Tibial artery (tissue), 4 donors: ENCODE measurements around the gene SRGAP3.

ENCODE experiments used
- DNase-seq, 2 donors: peaks; one replicate each; pipeline ENCODE4 v3.0.0-alpha.2; 2019
- H3K27ac ChIP-seq, 2 donors: fragments of 200-600 bp; sonication (generic) in 1 of 2; 1 replicate in 1 of 2; 2 replicates in 1 of 2; pipeline ENCODE4 v1.5.1; 2018 to 2019; ENCODE audit warnings: mild to moderate bottlenecking in 1 of 2
- H3K27me3 ChIP-seq, 2 donors: fragments of 200-600 bp; sonication (generic) in 1 of 2; one replicate each; pipeline versions ENCODE4 v1.5.1 to v1.6.0; 2016 to 2019
- H3K36me3 ChIP-seq, 3 donors: fragments of 200-600 bp; sonication (generic) in 2 of 3; one replicate each; pipeline ENCODE4 v1.5.1; 2016 to 2019; ENCODE audit warnings: mild to moderate bottlenecking in 2 of 3
- H3K4me1 ChIP-seq, 4 donors: fragments of 200-600 bp; sonication (generic) in 2 of 4; 1 replicate in 3 of 4; 2 replicates in 1 of 4; pipeline ENCODE4 v1.5.1; 2016 to 2019
- H3K4me3 ChIP-seq, 2 donors: fragments of 200-600 bp; sonication (generic) in 1 of 2; 1 replicate in 1 of 2; 2 replicates in 1 of 2; pipeline ENCODE4 v1.5.1; 2018 to 2019; ENCODE audit warnings: mild to moderate bottlenecking in 2 of 2
- H3K9me3 ChIP-seq, 3 donors: fragments of 200-600 bp; sonication (generic) in 1 of 3; one replicate each; pipeline ENCODE4 v1.5.1; 2016 to 2019
- intact Hi-C: fragments of 100-400 bp; cut with DNase I; formaldehyde crosslinking; loops from one replicate; pipeline ENCODE4 v1.15.0; 2023; ENCODE audit warnings: low total_unique reads
- TF ChIP-seq, protein P1 (sequence below), 2 experiments: fragments of 200-600 bp in 1 of 2; fragments of 450-650 bp in 1 of 2; IDR thresholded peaks; one replicate each; pipeline ENCODE4 v1.5.1; 2017 to 2019; ENCODE audit warnings: antibody characterized with exemption in 2 of 2, mild to moderate bottlenecking in 1 of 2, moderate library complexity in 1 of 2

The SRGAP3 gene

DNA sequence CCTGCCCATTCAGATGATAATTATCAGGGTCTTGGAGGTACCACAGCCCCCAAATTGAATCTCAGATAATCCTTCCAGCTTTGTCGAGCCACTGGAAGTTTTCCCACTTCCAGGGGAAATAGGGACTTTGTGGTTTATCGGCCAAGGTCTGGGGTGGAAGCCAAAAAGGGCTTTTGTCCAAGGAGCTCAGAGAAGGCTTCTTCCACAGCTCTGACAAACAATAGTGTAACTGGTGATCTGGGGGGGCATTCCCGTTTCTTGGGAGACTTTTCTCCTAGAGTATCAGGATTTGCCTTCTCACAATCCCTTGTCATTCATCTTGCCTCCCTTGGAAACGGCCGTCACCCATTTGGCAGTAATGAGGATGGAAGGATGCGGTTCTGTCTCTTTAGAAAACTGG is 18.4 kb downstream of the SRGAP3 start:
- H3K27me3 ChIP-seq: no peaks in the 10 kb centered on the region
- no peak overlapping the region for H3K27ac ChIP-seq
- H3K4me1 ChIP-seq: peaks cover 0 to 11% (median 0%) of the 10 kb centered on the region in 4 donors
- H3K4me3 ChIP-seq: no peak overlapping the region
- TF ChIP-seq, protein P1, sequence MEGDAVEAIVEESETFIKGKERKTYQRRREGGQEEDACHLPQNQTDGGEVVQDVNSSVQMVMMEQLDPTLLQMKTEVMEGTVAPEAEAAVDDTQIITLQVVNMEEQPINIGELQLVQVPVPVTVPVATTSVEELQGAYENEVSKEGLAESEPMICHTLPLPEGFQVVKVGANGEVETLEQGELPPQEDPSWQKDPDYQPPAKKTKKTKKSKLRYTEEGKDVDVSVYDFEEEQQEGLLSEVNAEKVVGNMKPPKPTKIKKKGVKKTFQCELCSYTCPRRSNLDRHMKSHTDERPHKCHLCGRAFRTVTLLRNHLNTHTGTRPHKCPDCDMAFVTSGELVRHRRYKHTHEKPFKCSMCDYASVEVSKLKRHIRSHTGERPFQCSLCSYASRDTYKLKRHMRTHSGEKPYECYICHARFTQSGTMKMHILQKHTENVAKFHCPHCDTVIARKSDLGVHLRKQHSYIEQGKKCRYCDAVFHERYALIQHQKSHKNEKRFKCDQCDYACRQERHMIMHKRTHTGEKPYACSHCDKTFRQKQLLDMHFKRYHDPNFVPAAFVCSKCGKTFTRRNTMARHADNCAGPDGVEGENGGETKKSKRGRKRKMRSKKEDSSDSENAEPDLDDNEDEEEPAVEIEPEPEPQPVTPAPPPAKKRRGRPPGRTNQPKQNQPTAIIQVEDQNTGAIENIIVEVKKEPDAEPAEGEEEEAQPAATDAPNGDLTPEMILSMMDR (IDR thresholded peaks at IDR 0.05): no peak
- no peaks in the 10 kb centered on the region for H3K36me3 ChIP-seq
- intact Hi-C loops: no loop called here
- no peak for DNase-seq
- H3K9me3 ChIP-seq: no peaks in the 10 kb centered on the region

DNA sequence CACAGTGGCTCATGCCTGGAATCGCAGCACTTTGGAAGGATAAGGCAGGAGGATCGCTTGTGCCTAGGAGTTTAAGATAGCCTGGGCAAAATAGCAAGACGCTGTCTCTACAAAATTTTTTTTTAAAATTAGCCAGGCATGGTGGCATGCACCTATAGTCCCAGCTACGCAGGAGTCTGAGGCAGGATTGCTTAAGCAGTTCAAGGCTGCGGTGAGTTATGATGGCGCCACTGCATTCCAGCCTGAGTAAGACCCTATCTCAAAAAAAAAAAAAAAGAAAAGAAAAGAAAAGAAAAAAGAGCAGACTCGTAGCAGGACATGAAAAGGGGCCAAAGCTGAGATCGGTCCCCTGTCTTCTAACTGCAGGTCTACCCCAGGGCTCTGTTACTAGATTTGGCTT is 18.9 kb downstream of the SRGAP3 start:
- no peaks in the 10 kb centered on the region for H3K9me3 ChIP-seq
- DNase-seq: no peak
- peaks cover 0 to 12% (median 0%) of the 10 kb centered on the region in 4 donors for H3K4me1 ChIP-seq
- no peaks in the 10 kb centered on the region for H3K27me3 ChIP-seq
- intact Hi-C loops: no loop called here
- TF ChIP-seq, protein P1 (IDR thresholded peaks at IDR 0.05): no peak
- no peak overlapping the region for H3K27ac ChIP-seq
- no peaks in the 10 kb centered on the region for H3K36me3 ChIP-seq
- H3K4me3 ChIP-seq: no peak overlapping the region

DNA sequence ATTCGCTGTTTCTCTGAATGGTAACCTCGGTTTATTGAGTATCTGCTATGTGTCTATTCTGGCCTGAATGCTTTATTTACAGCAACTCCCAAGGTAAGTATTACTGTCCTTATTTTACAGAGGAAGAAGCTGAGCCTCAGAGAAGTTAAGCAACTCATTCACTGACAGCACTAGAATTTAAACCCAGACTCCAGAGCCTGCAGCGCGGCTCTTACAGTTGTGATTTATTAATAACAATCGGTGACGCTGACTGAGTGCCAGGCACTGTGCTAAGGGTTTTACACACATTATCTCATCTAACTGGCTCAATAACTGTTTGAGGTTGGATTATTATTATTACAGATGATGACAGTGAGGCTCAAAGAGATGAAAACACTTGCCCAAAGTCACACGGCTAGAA is 19.6 kb downstream of the SRGAP3 start:
- intact Hi-C loops: no loop called here
- Histone ChIP-seq H3K4me3 (no peak overlapping the region), H3K4me1 (peaks cover 0 to 12% (median 0%) of the 10 kb centered on the region in 4 donors), H3K9me3 (no peaks in the 10 kb centered on the region), H3K27me3 (no peaks in the 10 kb centered on the region), H3K36me3 (no peaks in the 10 kb centered on the region), H3K27ac (no peak overlapping the region)
- TF ChIP-seq, protein P1 (IDR thresholded peaks at IDR 0.05): no peak
- DNase-seq: no peak

DNA sequence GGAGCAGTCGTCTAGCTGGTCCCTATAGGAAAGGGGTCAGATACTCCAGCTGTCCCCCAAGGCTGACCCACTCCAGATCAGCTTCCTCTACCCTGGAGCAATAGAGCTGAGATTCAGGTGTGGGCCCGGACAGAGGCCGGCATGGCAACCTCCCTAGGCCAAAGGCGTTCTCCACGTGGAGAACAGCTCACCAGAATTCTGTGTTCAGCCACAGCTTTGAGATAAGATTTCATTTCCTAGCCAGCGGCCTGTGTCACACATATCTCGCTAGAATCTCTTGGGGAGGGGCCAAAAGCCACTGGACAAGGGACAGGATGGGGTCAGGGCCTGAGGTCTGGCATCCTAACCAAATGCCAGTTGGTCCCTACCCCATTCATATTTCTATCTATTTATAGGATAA is 20.1 kb downstream of the SRGAP3 start:
- H3K4me3 ChIP-seq: no peak overlapping the region
- intact Hi-C loops: no loop called here
- no peaks in the 10 kb centered on the region for H3K36me3 ChIP-seq
- TF ChIP-seq, protein P1 (IDR thresholded peaks at IDR 0.05): no peak
- no peaks in the 10 kb centered on the region for H3K9me3 ChIP-seq
- no peak overlapping the region for H3K27ac ChIP-seq
- H3K27me3 ChIP-seq: no peaks in the 10 kb centered on the region
- DNase-seq: no peak
- peaks cover 0 to 12% (median 0%) of the 10 kb centered on the region in 4 donors for H3K4me1 ChIP-seq

DNA sequence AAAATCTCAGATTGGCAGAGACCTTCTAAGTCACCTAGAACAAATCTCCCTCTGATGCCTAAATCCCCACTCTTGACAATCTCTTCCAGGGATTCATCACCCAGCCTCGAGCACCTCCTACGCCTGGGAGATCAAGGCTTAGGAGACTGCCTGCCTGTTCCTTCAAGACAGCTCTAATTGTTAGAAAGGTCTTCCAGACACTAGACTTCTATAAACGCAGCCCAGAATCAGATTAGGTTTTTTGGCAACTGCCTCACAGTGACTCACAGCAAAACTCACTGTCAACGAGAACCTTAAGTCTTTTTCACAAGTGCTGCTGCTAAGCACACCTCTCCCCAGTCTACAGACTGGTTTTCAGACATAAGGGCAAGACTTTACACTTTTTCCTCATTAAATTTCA is 23.1 kb downstream of the SRGAP3 start:
- H3K4me3 ChIP-seq: no peak overlapping the region
- TF ChIP-seq, protein P1 (IDR thresholded peaks at IDR 0.05): no peak
- no peaks in the 10 kb centered on the region for H3K27me3 ChIP-seq
- intact Hi-C loops: no loop called here
- H3K9me3 ChIP-seq: no peaks in the 10 kb centered on the region
- no peaks in the 10 kb centered on the region for H3K36me3 ChIP-seq
- DNase-seq: no peak
- H3K4me1 ChIP-seq: peaks cover 0 to 12% (median 0%) of the 10 kb centered on the region in 4 donors
- no peak overlapping the region for H3K27ac ChIP-seq

DNA sequence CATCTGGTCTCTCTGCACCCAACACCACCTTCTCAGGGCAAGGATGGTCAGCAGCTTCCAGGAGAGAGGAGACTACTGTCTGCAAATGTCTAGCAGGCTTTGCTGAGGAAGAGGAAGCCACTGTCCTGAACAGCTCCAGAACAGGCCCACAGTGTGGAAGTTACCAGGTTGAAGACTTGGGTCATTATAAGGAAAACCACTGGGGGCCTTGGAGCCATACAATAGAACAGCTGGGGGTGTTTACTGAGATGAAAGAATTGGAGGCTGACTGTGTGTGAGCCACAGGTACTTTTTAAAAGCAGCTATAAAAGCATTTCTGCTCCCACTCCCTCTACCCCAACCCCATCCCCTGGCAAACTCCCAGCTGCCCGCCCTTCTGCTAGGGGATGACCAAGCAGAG is 24.2 kb downstream of the SRGAP3 start:
- H3K9me3 ChIP-seq: no peaks in the 10 kb centered on the region
- no peaks in the 10 kb centered on the region for H3K27me3 ChIP-seq
- intact Hi-C loops: no loop called here
- no peak overlapping the region for H3K27ac ChIP-seq
- H3K36me3 ChIP-seq: no peaks in the 10 kb centered on the region
- H3K4me3 ChIP-seq: no peak overlapping the region
- peaks cover 0 to 12% (median 0%) of the 10 kb centered on the region in 4 donors for H3K4me1 ChIP-seq
- TF ChIP-seq, protein P1 (IDR thresholded peaks at IDR 0.05): no peak
- DNase-seq: no peak
